GM18517 (cell line): ENCODE measurements around the gene SPDYE17.
"Not testable (repeated sequence)": the region's sequence is repeated elsewhere in the genome, so short reads cannot be mapped to it uniquely, and the experiment has no call there.

Experiments used
- ATAC-seq: cut with Tn5 transposase; IDR thresholded peaks from one replicate; pipeline ENCODE4 v1.9.1; 2021; ENCODE audit warnings: mild to moderate bottlenecking, moderate library complexity; ENCODE audit not compliant: unreplicated experiment

Gene SPDYE17

GRCh38 chr7:76999474-77000107, 32.6 kb downstream of the SPDYE17 start:
- ATAC-seq, result not testable (repeated sequence)

GRCh38 chr7:76998764-76999450, 33.3 kb downstream of the SPDYE17 start:
- not testable (repeated sequence) for ATAC-seq

GRCh38 chr7:76998285-76998589, 33.9 kb downstream of the SPDYE17 start:
- no peak for ATAC-seq

GRCh38 chr7:76997381-76998284, 34.5 kb downstream of the SPDYE17 start:
- no peak for ATAC-seq

- not testable (repeated sequence) for ATAC-seq
Observed at GRCh38 chr7:76996932-76997331, 35.2 kb downstream of the SPDYE17 start.

- ATAC-seq, result not testable (repeated sequence)
Observed at GRCh38 chr7:76994286-76994685, 37.9 kb downstream of the SPDYE17 start.

GRCh38 chr7:76993831-76994230, 38.3 kb downstream of the SPDYE17 start:
- not testable (repeated sequence) for ATAC-seq

GRCh38 chr7:76992871-76993270, 39.3 kb downstream of the SPDYE17 start:
- ATAC-seq, result not testable (repeated sequence)

GRCh38 chr7:76992204-76992603, 40.0 kb downstream of the SPDYE17 start:
- ATAC-seq, result not testable (repeated sequence)

GRCh38 chr7:76990202-76990601, 42.0 kb downstream of the SPDYE17 start:
- ATAC-seq, result not testable (repeated sequence)

GRCh38 chr7:76985924-76986717, 46.0 kb downstream of the SPDYE17 start:
- ATAC-seq, result not testable (repeated sequence)

GRCh38 chr7:76984784-76985136, 47.4 kb downstream of the SPDYE17 start:
- peak; percentile 93 for ATAC-seq

GRCh38 chr7:76983937-76984783, 48.0 kb downstream of the SPDYE17 start:
- ATAC-seq, result not testable (repeated sequence)

- not testable (repeated sequence) for ATAC-seq
Observed at GRCh38 chr7:76983333-76983732, 48.8 kb downstream of the SPDYE17 start.

GRCh38 chr7:76982501-76982900, 49.7 kb downstream of the SPDYE17 start:
- not testable (repeated sequence) for ATAC-seq

GRCh38 chr7:76981187-76981970, 50.8 kb downstream of the SPDYE17 start:
- ATAC-seq, result not testable (repeated sequence)

GRCh38 chr7:76980576-76980975, 51.6 kb downstream of the SPDYE17 start:
- not testable (repeated sequence) for ATAC-seq

- not testable (repeated sequence) for ATAC-seq
Observed at GRCh38 chr7:76977761-76978367, 54.3 kb downstream of the SPDYE17 start.
